Naive B cell (primary cell): ENCODE data around the gene C4orf46. TPM values are rescaled to one million over a fixed set of nuclear protein-coding genes. Genes with fewer than 3 reads are reported as not detected.
"Not testable (repeated sequence)": the region's sequence is repeated elsewhere in the genome, so short reads cannot be mapped to it uniquely, and the experiment has no call there.

Experiments used
- ATAC-seq, 2 donors: fragments of 150-1000 bp; cut with Tn5 transposase; 2 replicates each; pipeline ENCODE4 v1.10.0; 2021; ENCODE audit warnings: low read depth in 2 of 2, mild to moderate bottlenecking in 2 of 2, moderate library complexity in 2 of 2
- DNase-seq: peaks from one replicate; pipeline ENCODE4 v3.0.0; 2022
- H3K27ac Mint-ChIP-seq, 6 donors: one replicate each; pipeline ENCODE4 v1.8.0; 2020 to 2022; ENCODE audit warnings: mild to moderate bottlenecking in 6 of 6, mixed read lengths in 6 of 6, moderate library complexity in 5 of 6, inconsistent platforms in 2 of 6
- H3K27me3 Mint-ChIP-seq, 3 donors: one replicate each; pipeline ENCODE4 v1.8.0; 2021 to 2022; ENCODE audit warnings: mixed read lengths in 3 of 3, mild to moderate bottlenecking in 1 of 3
- H3K36me3 Mint-ChIP-seq, 2 donors: one replicate each; pipeline ENCODE4 v1.8.0; 2020 to 2022; ENCODE audit warnings: mixed read lengths in 2 of 2, inconsistent platforms in 1 of 2, mild to moderate bottlenecking in 1 of 2
- H3K4me1 Mint-ChIP-seq, 3 donors: one replicate each; pipeline ENCODE4 v1.8.0; 2020 to 2022; ENCODE audit warnings: mixed read lengths in 3 of 3, inconsistent platforms in 1 of 3, mild to moderate bottlenecking in 1 of 3, moderate library complexity in 1 of 3
- H3K4me3 Mint-ChIP-seq, 8 donors: one replicate each; pipeline ENCODE4 v1.8.0; 2020 to 2022; ENCODE audit warnings: mild to moderate bottlenecking in 8 of 8, mixed read lengths in 8 of 8, moderate library complexity in 8 of 8, inconsistent platforms in 2 of 8
- H3K9me3 Mint-ChIP-seq, 7 donors: one replicate each; pipeline ENCODE4 v1.8.0; 2020 to 2022; ENCODE audit warnings: mixed read lengths in 7 of 7, mild to moderate bottlenecking in 5 of 7, inconsistent platforms in 2 of 7, moderate library complexity in 1 of 7
- polyA plus RNA-seq, 6 donors: library from polyadenylated mRNA; unstranded; fragments of 300-500 nt; fragmentation: Illumina TruSeq; gene quantifications; one replicate each; pipeline ENCODE4 v1.2.3, GENCODE V29; 2021; ENCODE audit warnings: low read depth in 6 of 6

Gene C4orf46
- polyA plus RNA-seq, 6 donors from 2014 or later: 4.6 to 7.2 (median 5.6) TPM

GRCh38 chr4:158669310-158669709, 2.4 kb downstream of the C4orf46 start:
- no peak for ATAC-seq
- Mint-ChIP-seq H3K4me1 (peaks cover 10 to 23% (median 14%) of the 10 kb centered on the region in 3 donors), H3K4me3 (peak overlapping the region in 1 of 8 donors; percentile 74), H3K9me3 (no peaks in the 10 kb centered on the region), H3K27ac (no peak overlapping the region), H3K36me3 (no peaks in the 10 kb centered on the region), H3K27me3 (no peaks in the 10 kb centered on the region)
- DNase-seq: no peak

GRCh38 chr4:158667651-158668198, 4.0 kb downstream of the C4orf46 start:
- no peaks in the 10 kb centered on the region for H3K9me3 Mint-ChIP-seq
- no peak for ATAC-seq
- H3K4me1 Mint-ChIP-seq: peaks cover 8 to 20% (median 14%) of the 10 kb centered on the region in 3 donors
- no peak overlapping the region for H3K27ac Mint-ChIP-seq
- DNase-seq: peak; percentile 2
- H3K36me3 Mint-ChIP-seq: no peaks in the 10 kb centered on the region
- H3K4me3 Mint-ChIP-seq: no peak overlapping the region
- H3K27me3 Mint-ChIP-seq: no peaks in the 10 kb centered on the region

GRCh38 chr4:158666892-158667291, 4.8 kb downstream of the C4orf46 start:
- ATAC-seq (no peak), DNase-seq (no peak)
- peak overlapping the region in 1 of 8 donors; percentile 14 for H3K4me3 Mint-ChIP-seq
- no peaks in the 10 kb centered on the region for H3K9me3 Mint-ChIP-seq
- H3K36me3 Mint-ChIP-seq: no peaks in the 10 kb centered on the region
- H3K27ac Mint-ChIP-seq: no peak overlapping the region
- H3K4me1 Mint-ChIP-seq: peaks cover 6 to 13% (median 8%) of the 10 kb centered on the region in 3 donors
- no peaks in the 10 kb centered on the region for H3K27me3 Mint-ChIP-seq

DNA sequence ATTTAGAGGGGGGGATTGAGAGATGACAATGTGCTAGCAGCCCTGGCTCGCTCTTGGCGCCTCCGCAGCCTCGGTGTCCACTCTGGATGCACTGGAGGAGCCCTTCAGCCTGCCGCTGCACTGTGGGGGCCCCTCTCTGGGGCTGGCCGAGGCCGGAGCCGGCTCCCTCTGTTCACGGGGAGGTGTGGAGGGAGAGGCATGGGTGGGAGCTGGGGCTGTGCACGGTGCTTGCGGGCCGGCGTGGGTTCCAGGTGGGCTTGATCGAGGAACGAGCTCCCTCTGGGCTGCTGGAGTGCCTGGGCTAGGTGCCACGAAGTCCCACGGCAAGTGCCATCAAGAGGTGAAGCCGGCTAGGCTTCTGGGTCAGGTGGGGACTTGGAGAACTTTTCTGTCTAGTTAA, 6.9 kb downstream of the C4orf46 start:
- H3K36me3 Mint-ChIP-seq: no peaks in the 10 kb centered on the region

GRCh38 chr4:158663707-158664625, 7.7 kb downstream of the C4orf46 start:
- DNase-seq, H3K27me3 Mint-ChIP-seq, H3K27ac Mint-ChIP-seq, H3K36me3 Mint-ChIP-seq, H3K9me3 Mint-ChIP-seq, ATAC-seq, H3K4me1 Mint-ChIP-seq, H3K4me3 Mint-ChIP-seq: not testable (repeated sequence)

More for the DNA sequence above, 6.9 kb downstream of the C4orf46 start:
- Mint-ChIP-seq H3K27ac (no peak overlapping the region), H3K4me1 (peaks cover 0 to 3% (median 0%) of the 10 kb centered on the region in 3 donors), H3K27me3 (peaks cover 0 to 2% (median 2%) of the 10 kb centered on the region in 3 donors), H3K9me3 (no peaks in the 10 kb centered on the region), H3K4me3 (peak overlapping the region in 1 of 8 donors; percentile 12)
- ATAC-seq (no peak), DNase-seq (no peak)

DNA sequence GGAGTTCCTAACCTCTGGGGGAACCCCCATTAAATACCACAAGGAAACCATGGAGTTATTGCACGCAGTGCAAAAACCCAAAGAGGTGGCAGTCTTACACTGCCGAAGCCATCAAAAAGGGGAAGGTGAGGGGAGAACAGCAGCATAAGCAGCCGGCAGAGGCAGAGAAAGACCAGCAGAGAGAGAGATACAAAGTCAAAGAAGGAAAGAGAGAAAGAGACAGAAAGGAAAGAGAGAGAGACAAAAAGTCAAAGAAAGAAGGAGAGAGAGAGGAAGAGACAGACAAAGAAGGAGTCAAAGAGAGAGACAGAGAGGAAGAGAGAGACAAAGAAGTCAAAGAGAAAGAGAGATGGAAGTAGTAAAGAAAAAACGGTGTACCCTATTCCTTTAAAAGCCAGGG, 8.4 kb downstream of the C4orf46 start:
- H3K27ac Mint-ChIP-seq: peak overlapping the region in 1 of 6 donors; percentile 17
- not testable (repeated sequence) for H3K9me3 Mint-ChIP-seq, H3K4me1 Mint-ChIP-seq, H3K36me3 Mint-ChIP-seq, ATAC-seq, H3K4me3 Mint-ChIP-seq, DNase-seq
- H3K27me3 Mint-ChIP-seq: peaks cover 4 to 16% (median 10%) of the 10 kb centered on the region in 3 donors

DNA sequence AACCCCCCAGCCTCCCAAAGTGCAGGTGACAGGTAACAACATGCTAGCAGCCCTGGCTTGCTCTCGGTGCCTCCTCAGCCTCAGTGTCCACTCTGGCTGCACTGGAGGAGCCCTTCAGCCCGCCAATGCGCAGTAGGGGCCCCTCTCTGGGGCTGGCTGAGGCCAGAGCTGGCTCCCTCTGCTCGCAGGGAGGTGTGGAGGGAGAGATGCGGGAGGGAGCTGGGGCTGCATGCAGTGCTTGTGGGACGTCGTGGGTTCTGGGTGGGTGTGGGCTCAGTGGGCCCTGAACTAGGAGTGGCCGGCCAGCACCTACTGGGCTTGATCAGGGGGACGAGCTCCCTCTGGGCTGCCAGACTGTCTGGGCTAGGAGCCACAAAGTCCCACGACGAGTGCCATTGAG, 14.4 kb downstream of the C4orf46 start:
- Mint-ChIP-seq H3K4me1 (no peaks in the 10 kb centered on the region), H3K27ac (no peak overlapping the region), H3K36me3 (no peaks in the 10 kb centered on the region), H3K27me3 (peaks cover 10 to 16% (median 15%) of the 10 kb centered on the region in 3 donors), H3K4me3 (no peak overlapping the region), H3K9me3 (peaks cover 0 to 1% (median 0%) of the 10 kb centered on the region in 7 donors)
- DNase-seq (no peak), ATAC-seq (no peak)

DNA sequence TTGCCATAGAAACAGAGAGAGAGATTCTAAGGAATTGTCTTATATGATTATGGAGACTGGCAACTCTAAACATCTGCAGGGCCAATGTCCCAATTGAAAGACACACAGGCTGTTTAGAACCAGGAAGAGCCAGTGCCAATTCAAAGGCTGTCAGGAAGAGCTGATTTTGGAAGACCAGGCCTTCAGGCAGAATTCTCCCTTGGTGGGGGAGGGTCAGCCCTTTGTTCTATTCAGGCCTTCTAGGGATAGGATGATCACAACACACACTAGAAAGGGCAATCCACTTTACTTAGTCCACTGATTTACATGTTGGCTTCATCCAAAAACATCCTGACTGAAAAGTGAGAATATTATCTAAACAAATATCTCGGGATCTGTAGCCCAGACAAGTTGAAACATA, 15.2 kb downstream of the C4orf46 start:
- DNase-seq (no peak), ATAC-seq (no peak)
- Mint-ChIP-seq H3K27ac (no peak overlapping the region), H3K9me3 (peaks cover 0 to 1% (median 0%) of the 10 kb centered on the region in 7 donors), H3K36me3 (no peaks in the 10 kb centered on the region), H3K4me3 (no peak overlapping the region), H3K4me1 (no peaks in the 10 kb centered on the region), H3K27me3 (peaks cover 10 to 16% (median 15%) of the 10 kb centered on the region in 3 donors)

- Mint-ChIP-seq H3K27ac (no peak overlapping the region), H3K4me3 (peak overlapping the region in 1 of 8 donors; percentile 13), H3K4me1 (no peaks in the 10 kb centered on the region), H3K27me3 (peaks cover 0 to 9% (median 6%) of the 10 kb centered on the region in 3 donors), H3K36me3 (no peaks in the 10 kb centered on the region), H3K9me3 (peaks cover 0 to 1% (median 0%) of the 10 kb centered on the region in 7 donors)
- no peak for ATAC-seq
- no peak for DNase-seq
These were observed 18.8 kb downstream of the C4orf46 start for GRCh38 chr4:158652920-158653319.

DNA sequence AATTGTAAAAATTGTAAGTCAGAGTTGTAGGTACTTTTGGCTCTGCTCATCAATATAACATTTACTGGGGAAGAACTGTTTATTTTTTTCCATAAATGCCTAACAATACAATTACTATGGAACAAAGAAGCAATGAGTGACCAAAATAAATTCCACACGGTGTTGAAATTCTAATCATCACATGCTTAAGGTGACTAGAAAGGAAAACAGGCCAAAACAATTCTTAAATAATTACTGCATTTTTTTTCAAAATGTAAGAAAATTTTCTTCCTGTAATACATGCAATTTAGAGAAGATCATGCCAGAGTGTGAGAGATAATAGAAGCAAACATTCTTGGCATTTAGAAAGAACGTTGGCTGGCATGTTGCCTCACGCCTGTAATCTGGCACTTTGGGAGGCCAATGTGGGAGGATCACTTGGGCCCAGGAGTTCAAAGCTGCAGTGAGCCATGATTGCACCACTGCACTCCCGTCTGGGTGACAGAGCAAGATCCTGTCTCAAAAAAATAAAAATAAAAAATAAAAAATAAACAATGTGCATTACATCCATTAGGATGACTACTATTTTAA, 22.5 kb downstream of the C4orf46 start:
- Mint-ChIP-seq H3K36me3 (no peaks in the 10 kb centered on the region), H3K4me3 (no peak overlapping the region), H3K27ac (no peak overlapping the region), H3K27me3 (peaks cover 11 to 14% (median 12%) of the 10 kb centered on the region in 3 donors), H3K4me1 (no peaks in the 10 kb centered on the region), H3K9me3 (no peaks in the 10 kb centered on the region)
- ATAC-seq (no peak), DNase-seq (no peak)

GRCh38 chr4:158644760-158645159, 26.9 kb downstream of the C4orf46 start:
- Mint-ChIP-seq H3K4me1 (no peaks in the 10 kb centered on the region), H3K36me3 (peaks cover 4 to 7% of the 10 kb centered on the region in 2 donors), H3K27me3 (peaks cover 12 to 37% (median 27%) of the 10 kb centered on the region in 3 donors), H3K9me3 (peaks cover 0 to 4% (median 1%) of the 10 kb centered on the region in 7 donors), H3K4me3 (no peak overlapping the region), H3K27ac (no peak overlapping the region)
- no peak for DNase-seq
- no peak for ATAC-seq

GRCh38 chr4:158644356-158644755, 27.3 kb downstream of the C4orf46 start:
- Mint-ChIP-seq H3K27ac (no peak overlapping the region), H3K36me3 (peaks cover 4 to 7% of the 10 kb centered on the region in 2 donors), H3K27me3 (peaks cover 12 to 37% (median 26%) of the 10 kb centered on the region in 3 donors), H3K4me1 (no peaks in the 10 kb centered on the region), H3K9me3 (peaks cover 0 to 4% (median 1%) of the 10 kb centered on the region in 7 donors), H3K4me3 (no peak overlapping the region)
- no peak for DNase-seq
- ATAC-seq: no peak

GRCh38 chr4:158636619-158637018, 35.1 kb downstream of the C4orf46 start:
- no peak for DNase-seq
- H3K27ac Mint-ChIP-seq: no peak overlapping the region
- H3K4me3 Mint-ChIP-seq: no peak overlapping the region
- no peaks in the 10 kb centered on the region for H3K4me1 Mint-ChIP-seq
- peaks cover 0 to 4% (median 0%) of the 10 kb centered on the region in 7 donors for H3K9me3 Mint-ChIP-seq
- H3K27me3 Mint-ChIP-seq: peaks cover under 1 to 16% (median 7%) of the 10 kb centered on the region in 3 donors
- no peak for ATAC-seq
- H3K36me3 Mint-ChIP-seq: no peaks in the 10 kb centered on the region
